GM12865 (cell line): ENCODE measurements around the gene C9orf43.

Experiments
- DNase-seq: peaks from one replicate; pipeline ENCODE4 v3.0.0; 2010; ENCODE audit warnings: low read depth
- H3K4me3 ChIP-seq: 2 replicates; pipeline ENCODE4 v1.5.1; 2011; ENCODE audit warnings: mild to moderate bottlenecking, low read depth, low read length, control low read depth
- CTCF ChIP-seq: IDR thresholded peaks from 2 replicates; pipeline ENCODE4 v1.5.1; 2011; ENCODE audit warnings: low read length, control low read depth, low read depth, inconsistent platforms; ENCODE audit not compliant: insufficient read depth; ENCODE audit errors: missing control alignments

Gene C9orf43

GRCh38 chr9:113474360-113475028 is 63.9 kb downstream of the C9orf43 start:
- H3K4me3 ChIP-seq, result no peak overlapping the region
- DNase-seq, result no peak
- no peak for TF ChIP-seq CTCF

DNA sequence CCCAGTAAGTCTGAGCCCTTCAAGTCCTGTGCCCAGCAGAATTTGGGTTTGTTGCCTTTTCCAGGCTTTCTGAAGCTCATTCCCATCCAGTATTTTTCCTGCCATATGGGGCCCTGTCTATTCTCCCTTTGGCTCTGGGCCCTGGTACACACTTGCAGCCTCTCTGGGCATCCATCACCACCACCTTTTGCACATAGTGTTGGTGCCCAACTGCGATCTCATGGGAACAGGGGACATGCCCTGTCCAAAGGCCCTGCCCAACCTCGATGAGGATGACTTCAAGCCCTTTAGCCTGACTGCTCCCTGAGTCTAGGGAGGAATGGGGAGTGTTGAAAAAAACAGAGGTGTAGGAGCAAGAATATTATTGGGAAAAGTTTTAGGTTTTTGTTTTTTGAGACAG is 64.5 kb downstream of the C9orf43 start:
- no peak overlapping the region for H3K4me3 ChIP-seq
- no peak for TF ChIP-seq CTCF
- no peak for DNase-seq

GRCh38 chr9:113475992-113476391 is 65.4 kb downstream of the C9orf43 start:
- no peak overlapping the region for H3K4me3 ChIP-seq
- no peak for TF ChIP-seq CTCF
- DNase-seq, result no peak

DNA sequence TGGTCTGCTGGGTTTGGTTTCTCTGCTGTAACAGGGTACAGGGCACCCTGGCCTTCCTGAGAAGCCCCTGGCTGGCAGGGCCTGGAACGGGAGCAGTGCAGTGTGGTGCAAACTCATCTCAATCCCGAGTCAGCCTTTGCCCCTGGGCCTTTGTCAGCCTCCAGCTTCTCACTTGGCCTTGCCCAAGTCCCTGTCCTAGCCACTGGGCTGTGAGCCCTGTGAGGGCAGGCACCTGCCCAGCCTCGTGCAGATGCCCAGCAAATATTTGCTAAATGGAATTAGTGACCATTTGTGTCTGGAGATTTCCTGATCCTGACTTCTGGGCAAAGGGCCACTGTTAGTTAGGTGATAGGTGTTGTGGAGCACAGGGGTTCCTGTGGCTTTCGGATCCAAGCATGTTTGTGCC is 66.0 kb downstream of the C9orf43 start:
- DNase-seq, result no peak
- TF ChIP-seq CTCF, result no peak

DNA sequence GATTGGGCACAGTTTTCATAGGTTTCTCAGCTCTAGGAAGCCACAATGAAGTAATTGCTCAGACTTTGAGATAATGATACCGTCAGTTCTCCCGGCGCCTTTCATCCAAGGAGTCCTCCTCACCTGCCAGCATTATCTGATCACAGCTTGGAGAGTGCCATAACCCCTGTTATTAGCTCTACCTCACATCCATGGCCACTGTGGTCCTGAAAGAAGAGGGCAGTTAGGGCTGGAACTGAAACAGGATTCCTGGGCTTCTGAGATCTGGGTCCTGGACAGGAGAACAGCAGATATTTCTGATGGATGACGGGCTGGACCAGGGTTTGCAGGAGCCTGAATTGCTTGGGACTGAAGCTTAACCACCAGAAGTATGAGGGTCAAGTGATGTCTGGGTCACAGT is 66.5 kb downstream of the C9orf43 start:
- TF ChIP-seq CTCF, result no peak
- H3K4me3 ChIP-seq, result no peak overlapping the region
- no peak for DNase-seq

More for the DNA sequence above, 66.0 kb downstream of the C9orf43 start:
- no peak overlapping the region for H3K4me3 ChIP-seq

DNA sequence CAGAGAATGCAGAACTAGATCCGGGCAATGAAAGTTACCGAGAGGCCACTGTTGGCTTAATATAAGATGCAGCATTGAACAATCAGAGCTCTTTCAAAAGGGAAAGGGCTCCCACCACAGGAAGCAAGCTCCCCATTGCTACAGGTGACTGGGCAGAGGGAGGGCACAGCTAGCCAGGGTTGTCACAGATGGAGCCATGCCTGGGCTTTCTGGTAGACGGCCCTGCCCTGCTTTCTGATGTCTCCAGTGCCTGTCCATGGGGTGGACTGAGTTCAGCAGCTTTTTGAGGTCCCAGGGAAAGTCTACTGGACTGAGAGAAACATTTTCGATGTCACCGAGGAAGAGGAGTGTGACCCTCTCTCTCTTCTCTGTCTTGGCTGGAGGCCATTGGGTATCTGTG is 67.1 kb downstream of the C9orf43 start:
- no peak for DNase-seq
- TF ChIP-seq CTCF, result no peak
- H3K4me3 ChIP-seq, result no peak overlapping the region

GRCh38 chr9:113479174-113479621 is 68.7 kb downstream of the C9orf43 start:
- no peak for TF ChIP-seq CTCF
- no peak overlapping the region for H3K4me3 ChIP-seq
- DNase-seq, result no peak
